ENCODE data around the gene RHOBTB3.
"Not testable (repeated sequence)": the region's sequence is repeated elsewhere in the genome, so short reads cannot be mapped to it uniquely, and the experiment has no call there.

RHOBTB3 gene, protein sequence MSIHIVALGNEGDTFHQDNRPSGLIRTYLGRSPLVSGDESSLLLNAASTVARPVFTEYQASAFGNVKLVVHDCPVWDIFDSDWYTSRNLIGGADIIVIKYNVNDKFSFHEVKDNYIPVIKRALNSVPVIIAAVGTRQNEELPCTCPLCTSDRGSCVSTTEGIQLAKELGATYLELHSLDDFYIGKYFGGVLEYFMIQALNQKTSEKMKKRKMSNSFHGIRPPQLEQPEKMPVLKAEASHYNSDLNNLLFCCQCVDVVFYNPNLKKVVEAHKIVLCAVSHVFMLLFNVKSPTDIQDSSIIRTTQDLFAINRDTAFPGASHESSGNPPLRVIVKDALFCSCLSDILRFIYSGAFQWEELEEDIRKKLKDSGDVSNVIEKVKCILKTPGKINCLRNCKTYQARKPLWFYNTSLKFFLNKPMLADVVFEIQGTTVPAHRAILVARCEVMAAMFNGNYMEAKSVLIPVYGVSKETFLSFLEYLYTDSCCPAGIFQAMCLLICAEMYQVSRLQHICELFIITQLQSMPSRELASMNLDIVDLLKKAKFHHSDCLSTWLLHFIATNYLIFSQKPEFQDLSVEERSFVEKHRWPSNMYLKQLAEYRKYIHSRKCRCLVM

DNA sequence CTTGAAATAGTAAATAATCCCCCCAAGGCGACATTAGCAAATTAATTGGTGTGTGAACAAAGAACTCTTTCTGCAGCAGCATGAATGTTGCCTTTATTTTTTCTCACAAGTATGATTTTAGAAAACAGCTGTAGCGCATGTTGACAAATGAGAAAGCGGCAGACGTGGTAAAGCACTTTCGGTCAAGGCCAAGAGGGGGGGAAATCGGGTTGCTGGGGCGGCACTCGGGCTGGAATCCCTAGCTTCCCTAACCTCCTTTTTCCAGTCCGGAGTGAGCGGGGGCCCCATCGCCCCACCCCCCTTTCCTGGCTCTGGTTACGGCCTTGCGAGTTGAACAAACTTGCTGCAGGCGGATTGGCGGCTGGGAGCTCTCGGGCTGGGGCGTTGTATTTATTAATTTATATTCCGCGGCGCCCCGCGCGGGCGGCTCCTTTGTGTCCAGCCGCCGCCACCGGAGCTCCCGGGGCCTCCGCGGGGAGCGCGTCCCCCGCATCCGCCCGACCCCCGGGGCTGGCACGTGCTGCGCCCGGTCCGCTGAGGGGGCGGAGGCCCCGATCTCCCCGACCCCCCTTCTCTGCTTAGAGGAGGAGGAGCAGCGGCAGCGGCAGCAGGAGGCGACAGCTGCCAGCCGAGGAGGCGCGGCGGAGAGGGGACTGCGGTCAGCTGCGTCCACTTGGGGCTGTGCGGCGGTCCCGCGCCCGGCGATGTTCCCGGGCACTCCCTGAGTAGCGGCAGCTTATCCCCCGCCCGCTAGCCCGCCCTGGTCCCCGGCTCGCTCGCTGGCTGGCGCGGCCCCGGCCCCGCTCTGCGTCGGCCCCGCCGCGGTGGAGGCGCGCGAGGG lies at the start of gene RHOBTB3:
TSS of gene RHOBTB3 (plus strand) at position 607 of the 841 bp plus-strand sequence. CDS start 347 bp downstream, outside the sequence.
- no peak for DNase-seq (ENCODE audit: low read depth)

DNA sequence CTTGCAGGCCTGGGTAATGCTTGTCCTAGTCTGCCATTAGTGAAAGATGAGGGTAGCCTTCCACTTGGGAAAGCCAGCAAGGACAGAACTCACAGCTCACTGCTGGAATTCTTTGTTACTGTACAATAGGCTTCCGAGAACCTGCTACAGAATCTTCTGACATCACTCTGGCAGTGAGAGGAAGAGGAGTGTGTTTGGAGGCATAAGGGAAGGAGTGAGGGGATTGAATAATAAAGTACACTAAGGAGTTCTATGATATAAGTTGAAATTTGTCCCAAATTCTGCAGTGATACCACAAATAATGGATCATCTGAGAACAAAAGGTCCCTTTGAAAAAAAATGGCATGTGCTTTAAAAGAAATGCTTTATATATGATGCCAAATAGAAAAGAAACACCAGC lies 48.2 kb upstream of the RHOBTB3 start, which contains the start of gene SPATA9:
TSS of gene SPATA9 (minus strand) at position 101 of the 400 bp plus-strand sequence. CDS start 137 bp downstream, outside the sequence.
- DNase-seq (ENCODE audit: low read depth) = no peak

DNA sequence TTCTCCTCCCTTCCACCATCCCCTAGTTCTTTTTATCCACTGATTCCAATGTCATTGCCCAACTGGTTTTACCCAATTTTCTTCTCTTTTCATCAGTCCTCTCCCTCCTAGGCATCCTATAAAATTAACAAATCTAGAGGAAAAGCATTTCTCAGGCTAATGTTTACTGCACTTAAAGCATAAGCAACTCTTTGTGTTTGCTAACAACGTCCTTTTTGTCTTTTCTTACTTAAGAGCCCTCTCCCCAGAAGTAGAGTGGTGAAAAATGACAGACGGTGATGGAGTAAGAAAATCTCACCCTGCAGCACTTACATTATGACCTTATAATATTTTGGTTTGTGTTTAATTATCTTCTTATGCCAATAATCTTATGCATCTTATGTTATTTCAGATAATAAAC lies 46.8 kb upstream of the RHOBTB3 start:
- no peak for DNase-seq (ENCODE audit: low read depth)

DNA sequence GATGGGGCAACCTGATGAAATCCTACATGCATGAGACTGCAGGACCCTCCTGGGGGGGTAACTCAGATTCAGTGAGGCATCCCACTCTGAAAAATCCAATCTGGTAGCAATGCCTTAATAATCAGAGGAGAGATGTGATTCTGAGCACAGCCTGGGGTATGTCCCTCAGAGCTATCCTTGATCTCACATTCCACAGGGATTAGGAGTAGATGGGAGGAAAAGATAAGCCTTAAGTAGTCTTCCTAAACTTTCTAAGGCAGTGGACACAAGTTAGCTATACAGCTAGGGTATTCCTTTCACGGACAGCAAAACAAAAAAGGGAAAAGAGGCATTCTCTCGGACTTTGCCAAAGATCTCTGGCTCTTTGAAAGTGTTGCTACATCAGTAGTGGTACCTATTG lies 44.5 kb upstream of the RHOBTB3 start:
- no peak for DNase-seq (ENCODE audit: low read depth)

DNA sequence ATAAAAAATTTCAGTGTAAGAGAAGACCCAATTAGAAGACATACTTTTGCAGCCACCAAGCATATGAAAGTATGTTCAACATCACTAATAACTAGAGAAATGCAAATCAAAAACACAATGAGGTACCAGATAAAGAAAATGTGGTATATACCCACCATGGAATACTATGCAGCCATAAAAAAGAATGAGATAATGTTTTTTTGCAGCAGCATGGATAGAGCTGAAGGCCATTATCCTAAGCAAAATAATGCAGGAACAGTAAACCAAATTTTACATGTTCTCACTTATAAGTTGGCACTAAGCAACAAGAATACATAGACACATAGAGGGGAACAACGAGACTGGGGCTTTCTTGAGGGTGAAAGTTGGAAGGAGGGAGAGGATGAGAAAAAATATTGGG lies 41.5 kb upstream of the RHOBTB3 start:
- DNase-seq (ENCODE audit: low read depth) = no peak

DNA sequence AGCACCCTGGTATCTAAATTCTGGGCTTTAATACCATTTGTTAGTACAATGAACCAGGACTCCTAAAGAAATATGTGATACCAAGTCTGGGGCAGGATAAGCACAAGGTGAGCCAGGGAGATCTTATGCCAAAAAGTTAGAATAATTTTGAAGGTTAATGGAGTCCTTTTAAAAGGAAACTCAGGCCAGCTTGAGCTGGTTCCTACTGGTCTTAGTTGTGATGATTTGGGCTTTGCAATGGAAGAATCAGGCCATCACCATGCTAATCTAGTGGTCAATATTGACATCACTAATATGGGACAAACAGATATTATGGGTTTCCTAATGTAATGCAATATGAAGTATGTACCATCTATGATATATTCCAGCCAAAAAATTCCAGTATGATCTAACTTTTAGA lies 40.8 kb upstream of the RHOBTB3 start:
- no peak for DNase-seq (ENCODE audit: low read depth)

DNA sequence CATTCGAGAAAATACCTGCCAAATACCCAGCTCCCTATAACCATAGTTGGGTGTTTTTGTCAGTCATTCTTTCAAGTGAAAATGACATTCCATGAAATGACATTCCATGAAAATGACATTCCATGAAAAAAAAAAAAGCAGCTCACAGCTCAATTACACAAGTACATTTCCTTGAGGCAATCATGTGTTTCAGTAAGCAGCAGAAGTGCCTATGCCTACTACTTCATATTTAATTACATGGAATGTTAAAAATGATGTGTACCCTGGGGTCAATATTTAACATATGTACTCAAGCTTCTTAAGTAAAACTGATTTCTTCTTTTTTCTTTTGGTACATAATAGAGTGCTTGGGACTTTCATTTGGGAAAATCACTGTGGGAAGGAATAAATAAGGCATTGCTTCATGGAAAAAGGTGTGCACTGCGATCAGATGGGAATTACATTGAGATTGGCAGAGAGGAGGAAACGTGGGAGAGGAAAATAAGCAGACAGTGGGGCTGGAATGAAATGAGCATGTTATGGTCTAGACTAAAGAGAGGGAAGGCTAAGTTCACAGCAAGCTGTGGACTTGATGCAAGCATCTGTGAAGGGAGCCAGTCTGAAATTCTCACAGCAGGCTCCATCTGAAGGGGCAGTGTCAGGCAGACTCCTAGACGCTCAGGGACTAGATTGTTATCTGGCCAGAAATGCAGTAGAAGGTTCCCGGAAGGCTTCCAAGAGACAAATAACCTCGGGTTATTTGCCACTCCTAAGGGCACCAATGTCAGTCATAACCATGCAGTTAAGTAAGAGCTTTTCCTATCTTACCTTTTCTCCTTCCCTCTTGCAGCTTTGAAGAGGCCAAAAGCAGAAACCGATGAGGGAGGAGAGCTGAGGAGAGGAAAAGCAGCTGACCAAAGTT lies 33.1 kb upstream of the RHOBTB3 start:
- DNase-seq (ENCODE audit: low read depth) = no peak

DNA sequence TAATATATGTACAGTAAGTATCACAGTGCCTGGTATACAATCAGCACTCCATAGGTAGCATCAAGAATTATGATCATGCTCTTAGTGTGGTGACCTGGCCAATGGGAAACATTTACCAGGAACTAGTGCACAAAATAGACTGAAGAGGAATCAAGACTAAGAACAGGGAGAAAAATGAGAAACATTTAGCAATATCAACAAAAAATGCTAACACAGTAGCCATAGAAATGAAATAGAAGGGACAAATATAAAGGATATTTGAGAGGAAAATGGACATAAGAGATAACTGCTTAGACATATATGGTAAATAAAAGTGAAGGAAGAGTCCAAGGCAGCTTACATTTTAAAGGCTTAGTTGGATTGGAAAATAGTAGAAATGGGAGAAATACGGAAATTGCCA lies 31.8 kb upstream of the RHOBTB3 start:
- no peak for DNase-seq (ENCODE audit: low read depth)

DNA sequence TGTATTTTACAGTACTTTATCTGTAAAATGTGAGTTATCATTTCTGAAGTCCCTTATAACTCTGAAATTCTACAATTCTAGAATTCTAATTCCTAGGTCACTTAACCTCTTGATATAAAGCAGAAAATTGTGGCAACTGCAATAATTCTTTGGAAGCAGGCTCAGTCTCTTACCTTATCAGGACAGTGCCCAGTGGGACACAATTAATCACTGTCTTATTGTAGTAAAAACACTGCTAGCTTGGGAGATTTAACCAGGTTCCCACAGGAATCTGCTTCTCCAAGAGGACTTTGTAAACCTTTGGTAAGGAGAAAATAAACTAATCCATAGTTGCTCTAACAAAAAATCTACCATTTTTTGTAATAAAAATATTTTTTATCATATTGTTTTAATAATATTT lies 30.1 kb upstream of the RHOBTB3 start:
- no peak for DNase-seq (ENCODE audit: low read depth)

DNA sequence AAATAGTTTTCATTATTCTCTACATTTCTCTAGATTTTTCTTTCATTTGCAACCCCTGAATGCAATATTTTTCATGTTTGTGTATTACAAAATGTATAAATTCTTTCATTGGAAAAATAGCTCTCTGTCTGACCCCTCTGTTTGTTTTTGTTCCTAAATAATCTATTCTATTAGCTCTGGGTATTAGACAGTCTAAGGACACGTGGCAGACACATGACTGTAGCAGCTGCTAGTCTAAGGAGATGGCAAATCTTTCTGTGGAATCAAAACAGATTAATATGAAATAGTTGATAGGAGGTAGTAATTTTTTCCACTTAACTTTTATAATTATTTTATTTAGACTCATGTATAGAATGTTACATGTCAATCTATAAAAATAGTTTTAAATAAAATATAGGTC lies 27.0 kb upstream of the RHOBTB3 start:
- no peak for DNase-seq (ENCODE audit: low read depth)

DNA sequence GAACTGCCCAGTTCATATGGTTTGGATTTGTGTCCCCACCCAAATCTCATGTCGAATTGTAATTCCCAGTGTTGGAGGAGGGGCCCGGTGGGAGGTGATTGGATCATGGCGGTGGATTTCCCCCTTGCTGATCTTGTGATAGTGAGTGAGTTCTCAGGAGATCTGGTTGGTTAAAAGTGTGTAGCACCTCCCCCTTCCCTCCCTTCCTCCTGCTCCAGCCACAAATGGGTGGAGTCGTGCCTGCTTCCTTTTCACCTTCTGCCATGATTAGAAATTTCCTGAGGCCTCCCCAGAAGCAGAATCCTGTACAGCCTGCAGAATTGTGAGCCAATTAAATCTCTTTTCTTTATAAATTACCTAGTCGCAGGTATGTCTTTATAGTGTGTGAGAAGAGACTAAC lies 24.9 kb upstream of the RHOBTB3 start:
- not testable (repeated sequence) for DNase-seq (ENCODE audit: low read depth)

DNA sequence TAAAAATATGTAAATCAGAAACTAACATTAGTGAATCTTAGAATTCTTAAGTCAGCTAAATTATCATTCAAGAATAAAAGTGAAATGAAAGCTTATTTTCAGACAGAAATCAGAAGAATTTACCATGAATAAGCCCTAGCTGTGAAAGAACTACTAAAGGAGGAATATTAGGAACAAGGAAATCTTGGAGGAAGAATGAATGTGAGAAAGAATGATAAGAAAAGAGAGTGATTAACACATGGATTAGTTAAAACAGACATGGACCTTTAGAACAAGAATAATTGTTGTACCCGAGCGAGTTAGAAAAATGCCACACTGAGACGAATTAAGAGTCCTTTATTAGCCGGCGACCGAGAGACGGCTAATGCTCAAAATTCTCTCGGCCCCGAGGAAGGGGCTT lies 24.1 kb upstream of the RHOBTB3 start:
- no peak for DNase-seq (ENCODE audit: low read depth)

DNA sequence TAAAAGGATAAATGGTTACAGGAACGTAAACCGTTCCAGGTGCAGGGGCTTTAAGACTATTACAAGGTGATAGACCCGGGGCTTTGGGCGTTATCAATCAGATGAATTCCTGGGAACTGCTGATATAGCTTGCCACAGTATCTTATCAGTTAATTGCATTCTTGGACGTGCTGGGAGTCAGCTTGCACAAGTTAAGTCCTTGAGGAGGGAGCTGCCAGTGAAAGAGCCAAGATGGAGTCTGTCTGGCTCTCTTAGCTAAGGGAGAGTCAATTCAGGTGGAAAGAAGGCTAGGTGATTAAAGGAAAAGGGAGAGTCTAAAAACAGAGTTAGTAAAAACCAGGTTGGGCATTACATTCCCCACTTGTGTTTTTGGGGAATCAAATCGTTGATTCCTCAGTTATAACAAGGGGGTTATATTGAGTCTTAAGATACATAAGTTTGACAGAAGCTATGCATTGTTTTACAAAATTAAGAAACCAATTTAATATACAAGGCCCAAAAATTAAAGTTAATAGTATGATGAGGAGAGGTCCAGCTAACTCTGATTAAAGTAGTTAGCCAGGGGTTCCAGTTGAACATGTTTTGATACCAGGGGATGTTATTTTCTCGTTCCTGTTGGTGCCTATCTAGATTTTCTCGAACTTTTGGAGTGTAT lies 23.5 kb upstream of the RHOBTB3 start:
- not testable (repeated sequence) for DNase-seq (ENCODE audit: low read depth)

DNA sequence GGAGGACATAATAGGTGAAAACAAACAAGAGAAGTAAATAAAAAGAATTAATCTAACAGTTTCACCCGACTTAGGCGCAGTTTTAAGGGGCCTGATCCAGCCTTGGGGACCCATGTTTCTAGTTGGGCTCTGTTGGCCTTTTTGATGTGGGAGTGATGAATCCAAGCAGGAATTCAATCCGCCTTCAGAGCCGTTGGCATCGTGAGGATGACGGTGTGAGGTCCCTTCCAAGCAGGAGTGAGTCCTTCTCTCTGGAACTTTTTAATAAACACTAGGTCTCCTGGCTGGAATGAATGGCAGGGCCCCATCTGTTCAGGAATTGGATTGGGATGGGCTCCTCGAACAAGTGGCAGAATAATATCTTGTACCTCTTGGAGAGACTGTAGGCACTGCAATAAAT lies 22.3 kb upstream of the RHOBTB3 start:
- no peak for DNase-seq (ENCODE audit: low read depth)

DNA sequence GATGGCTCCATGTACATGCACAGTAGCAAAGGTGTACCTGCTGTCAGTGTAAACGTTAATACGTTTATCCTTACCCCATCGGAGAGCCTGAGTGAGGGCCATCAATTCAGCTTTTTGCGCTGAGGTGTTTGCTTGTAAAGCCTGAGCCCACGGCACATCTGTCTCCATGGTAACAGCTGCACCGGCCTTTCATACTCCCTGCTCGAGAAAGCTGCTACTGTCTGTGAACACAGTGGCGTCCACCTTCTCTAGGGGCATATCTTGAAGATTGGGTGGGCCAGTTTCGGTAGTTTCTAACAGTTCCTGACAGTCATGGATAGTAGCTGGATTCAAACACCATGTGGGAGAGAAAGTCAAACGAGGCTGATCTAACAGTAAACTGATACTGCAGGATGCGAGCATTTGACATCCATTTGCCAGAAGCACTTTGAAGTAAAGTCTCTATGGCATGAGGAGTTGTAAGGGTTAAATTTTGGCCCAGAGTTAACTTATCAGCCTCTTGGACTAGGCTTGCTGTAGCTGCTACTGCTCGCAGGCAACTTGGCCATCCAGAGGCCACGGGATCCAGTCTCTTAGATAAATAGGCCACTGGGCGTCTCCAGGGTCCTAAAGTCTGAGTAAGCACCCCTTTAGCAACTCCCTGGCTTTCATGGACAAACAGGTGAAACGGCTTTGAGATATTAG lies 21.0 kb upstream of the RHOBTB3 start:
- DNase-seq (ENCODE audit: low read depth) = no peak

DNA sequence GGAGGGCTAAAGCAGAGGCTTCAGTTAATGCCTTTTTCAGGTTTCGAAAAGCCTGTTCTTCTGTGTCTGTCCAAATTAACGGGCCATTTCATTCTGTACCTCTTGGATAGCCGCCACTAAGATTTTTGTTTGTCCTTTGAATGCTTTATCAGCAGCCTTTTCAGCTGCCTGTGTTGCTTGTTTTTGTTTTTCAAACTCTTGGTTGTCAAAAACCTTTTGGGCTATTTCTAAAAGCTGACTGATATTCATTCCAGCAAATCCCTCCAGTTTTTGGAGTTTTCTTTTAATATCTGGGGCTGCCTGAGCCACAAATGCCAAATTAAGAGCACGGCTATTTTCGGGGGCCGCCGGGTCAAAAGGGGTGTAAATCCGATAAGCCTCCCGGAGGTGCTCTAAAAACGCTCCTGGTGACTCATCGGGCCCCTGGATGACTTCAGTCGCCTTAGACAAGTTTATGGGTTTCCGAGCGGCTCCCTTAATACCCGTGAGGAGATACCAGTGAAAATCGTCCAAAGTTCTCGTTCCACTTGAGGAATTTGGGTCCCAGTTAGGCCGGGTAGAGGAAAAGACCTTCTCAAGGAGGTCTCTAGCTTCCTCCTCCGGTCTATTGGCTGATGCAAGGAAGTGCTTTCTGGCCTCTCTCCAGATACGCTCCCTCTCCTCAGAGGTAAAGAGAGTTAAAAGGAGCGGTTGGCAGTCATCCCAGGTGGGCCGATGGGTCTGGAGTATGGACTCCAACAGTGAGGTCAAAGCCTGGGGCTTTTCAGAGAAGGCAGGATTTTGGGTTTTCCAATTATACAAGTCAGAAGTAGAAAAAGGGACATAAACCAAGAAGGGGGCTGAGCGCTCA lies 20.3 kb upstream of the RHOBTB3 start:
- DNase-seq (ENCODE audit: low read depth) = not testable (repeated sequence)

DNA sequence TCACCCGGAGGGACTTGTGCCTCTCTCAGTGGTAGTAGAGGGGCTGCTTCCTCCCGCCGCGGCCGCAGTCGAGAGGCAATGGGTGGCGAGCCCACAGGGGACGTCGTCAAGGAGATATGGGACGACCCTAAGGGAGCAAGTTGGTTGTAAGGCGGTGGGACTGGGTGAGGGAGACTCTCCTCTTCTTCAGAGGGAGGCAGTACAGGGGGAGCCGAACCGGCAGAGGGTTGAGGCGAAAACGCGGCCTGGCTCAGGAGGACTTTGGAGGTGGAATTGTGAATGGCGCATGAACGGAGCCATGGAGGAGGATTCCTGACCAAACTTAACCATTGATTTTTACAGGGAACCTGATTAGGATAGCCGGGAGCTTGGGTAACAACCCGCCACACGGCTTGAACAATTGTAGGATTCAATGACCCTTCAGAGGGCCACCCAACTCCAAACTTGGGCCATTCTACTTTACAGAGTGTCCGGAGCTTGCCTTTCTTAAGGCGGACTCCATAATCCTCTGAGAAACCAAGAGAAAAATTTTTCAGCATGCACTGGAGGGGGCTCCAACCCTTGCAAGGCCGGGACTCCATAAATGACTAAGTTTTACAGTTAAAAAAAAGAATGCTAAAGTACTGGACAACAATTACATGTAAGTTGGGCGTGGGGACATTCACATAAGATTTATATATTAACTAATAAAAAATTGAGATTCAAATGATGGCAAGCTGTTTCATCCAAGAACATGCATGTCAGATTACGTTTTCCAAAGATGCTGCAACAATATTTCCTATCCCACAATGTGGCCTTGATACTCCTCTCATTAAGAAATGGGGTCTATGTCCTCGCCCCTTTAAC lies 19.4 kb upstream of the RHOBTB3 start:
- no peak for DNase-seq (ENCODE audit: low read depth)

DNA sequence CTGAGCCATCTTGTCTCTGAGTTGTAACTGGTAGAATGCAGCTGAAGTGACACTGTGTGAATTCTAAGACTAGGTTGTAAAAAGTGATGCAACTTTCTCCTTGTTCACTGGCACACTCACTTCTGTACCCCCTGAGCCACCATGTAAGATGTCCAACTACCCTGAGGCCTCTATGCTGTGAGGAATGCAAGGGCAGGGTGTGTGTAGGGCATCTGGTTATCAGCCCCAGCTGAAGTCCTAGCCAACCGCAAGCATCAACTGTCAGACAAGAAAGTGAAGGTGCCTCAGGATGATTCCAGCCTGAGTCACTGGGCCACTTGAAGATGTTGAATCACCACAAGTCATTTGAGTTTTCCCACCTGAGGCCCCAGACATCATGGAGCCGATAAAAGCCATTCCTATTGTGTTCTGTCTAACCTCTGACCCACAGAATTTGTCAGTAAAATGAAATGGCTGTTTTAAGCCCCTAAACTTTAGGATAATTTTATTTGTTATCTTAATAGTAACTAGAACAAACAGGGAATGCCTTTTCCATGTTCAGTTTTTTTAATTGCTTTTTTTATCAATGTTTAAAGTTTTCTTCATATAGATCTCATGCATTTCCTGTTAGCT lies 18.7 kb upstream of the RHOBTB3 start:
- DNase-seq (ENCODE audit: low read depth) = no peak

All from stimulated activated CD8-positive, alpha-beta memory T cell treated with anti-CD3 and anti-CD28 coated beads, Interleukin-15, amount 100 ng/mL, for 1 hour (primary cell).